ENCODE data around the gene CLIC3.

CLIC3 gene

DNA sequence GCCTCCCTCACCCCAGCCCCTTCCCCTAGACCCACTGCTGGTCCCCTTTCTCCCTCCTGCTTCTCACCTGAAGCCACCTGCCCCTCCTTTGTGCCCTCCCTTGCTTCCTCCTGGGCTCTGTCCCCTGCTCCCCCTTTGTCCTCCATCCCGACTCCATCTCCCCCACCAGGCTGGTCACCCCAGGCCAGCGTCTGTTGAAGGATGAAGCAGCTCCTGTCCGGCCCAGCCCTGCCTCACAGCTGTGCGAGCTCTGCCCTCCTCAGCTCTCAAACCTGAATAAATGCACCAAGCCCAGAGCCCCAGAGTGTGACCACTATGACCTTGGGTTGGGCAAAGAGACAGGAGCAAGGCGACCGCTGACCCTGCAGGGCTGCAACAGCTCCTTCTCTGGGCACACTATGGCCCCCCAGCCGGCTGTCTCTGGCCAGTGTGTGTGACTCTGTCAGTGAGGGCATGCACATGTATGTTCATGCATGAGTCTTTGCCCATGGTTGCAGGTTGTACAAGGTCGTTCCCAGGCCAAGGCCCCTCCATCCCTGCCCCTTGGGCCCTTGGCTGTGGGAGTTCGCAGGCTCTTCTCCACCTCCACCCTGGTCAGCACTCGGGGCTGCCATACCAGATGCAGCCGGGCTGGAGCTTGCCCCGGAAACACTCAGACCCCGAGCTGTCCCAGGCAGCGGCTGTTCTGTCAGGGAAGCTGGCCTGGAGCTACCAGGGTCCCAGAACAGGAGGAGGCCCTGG lies 41.0 kb downstream of the CLIC3 start:
- TF ChIP-seq, protein P1, sequence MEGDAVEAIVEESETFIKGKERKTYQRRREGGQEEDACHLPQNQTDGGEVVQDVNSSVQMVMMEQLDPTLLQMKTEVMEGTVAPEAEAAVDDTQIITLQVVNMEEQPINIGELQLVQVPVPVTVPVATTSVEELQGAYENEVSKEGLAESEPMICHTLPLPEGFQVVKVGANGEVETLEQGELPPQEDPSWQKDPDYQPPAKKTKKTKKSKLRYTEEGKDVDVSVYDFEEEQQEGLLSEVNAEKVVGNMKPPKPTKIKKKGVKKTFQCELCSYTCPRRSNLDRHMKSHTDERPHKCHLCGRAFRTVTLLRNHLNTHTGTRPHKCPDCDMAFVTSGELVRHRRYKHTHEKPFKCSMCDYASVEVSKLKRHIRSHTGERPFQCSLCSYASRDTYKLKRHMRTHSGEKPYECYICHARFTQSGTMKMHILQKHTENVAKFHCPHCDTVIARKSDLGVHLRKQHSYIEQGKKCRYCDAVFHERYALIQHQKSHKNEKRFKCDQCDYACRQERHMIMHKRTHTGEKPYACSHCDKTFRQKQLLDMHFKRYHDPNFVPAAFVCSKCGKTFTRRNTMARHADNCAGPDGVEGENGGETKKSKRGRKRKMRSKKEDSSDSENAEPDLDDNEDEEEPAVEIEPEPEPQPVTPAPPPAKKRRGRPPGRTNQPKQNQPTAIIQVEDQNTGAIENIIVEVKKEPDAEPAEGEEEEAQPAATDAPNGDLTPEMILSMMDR (IDR thresholded peaks at IDR 0.05; ENCODE audit: borderline replicate concordance, extremely low read depth, low read length, poor library complexity, severe bottlenecking), result no peak
- no peak for TF ChIP-seq EZH2 (IDR thresholded peaks at IDR 0.05; ENCODE audit: borderline replicate concordance, low read depth, low read length, severe bottlenecking)
- ATAC-seq (ENCODE audit: insufficient read depth, low read depth) (no peak), DNase-seq (no peak)
- no peaks in the 10 kb centered on the region for H3K79me2 ChIP-seq (ENCODE audit: insufficient read depth, low read length)
- no peaks in the 10 kb centered on the region for H3K9me3 ChIP-seq (ENCODE audit: insufficient read depth, low read length, severe bottlenecking)
- no peaks in the 10 kb centered on the region for H3K27me3 ChIP-seq (ENCODE audit: insufficient read depth, low read length, poor library complexity)
- H4K20me1 ChIP-seq (ENCODE audit: insufficient read depth, low read length), result no peaks in the 10 kb centered on the region
- no peaks in the 10 kb centered on the region for H3K36me3 ChIP-seq (ENCODE audit: insufficient read depth, low read length)
- no peak overlapping the region for H3K4me2 ChIP-seq (ENCODE audit: insufficient read depth, low read length)
- peaks cover 5% of the 10 kb centered on the region for H3K4me1 ChIP-seq (ENCODE audit: insufficient read depth, low read length)
- H3K27ac ChIP-seq (ENCODE audit: low read length), result no peak overlapping the region
- no peak overlapping the region for H3K9ac ChIP-seq (ENCODE audit: low read depth, low read length)
- no peak overlapping the region for H3K4me3 ChIP-seq (ENCODE audit: low read depth in 1 of 2, low read length in 2 of 2)
- no peak overlapping the region for H2AFZ ChIP-seq (ENCODE audit: low read depth, low read length)

GRCh38 chr9:136954270-136955083 lies 41.9 kb downstream of the CLIC3 start:
- no peak for ATAC-seq (ENCODE audit: insufficient read depth, low read depth)
- DNase-seq, result no peak
- H3K79me2 ChIP-seq (ENCODE audit: insufficient read depth, low read length), result no peaks in the 10 kb centered on the region
- H4K20me1 ChIP-seq (ENCODE audit: insufficient read depth, low read length), result no peaks in the 10 kb centered on the region
- H3K9me3 ChIP-seq (ENCODE audit: insufficient read depth, low read length, severe bottlenecking), result no peaks in the 10 kb centered on the region
- TF ChIP-seq, protein P1 (IDR thresholded peaks at IDR 0.05; ENCODE audit: borderline replicate concordance, extremely low read depth, low read length, poor library complexity, severe bottlenecking), result no peak
- no peak for TF ChIP-seq EZH2 (IDR thresholded peaks at IDR 0.05; ENCODE audit: borderline replicate concordance, low read depth, low read length, severe bottlenecking)
- no peaks in the 10 kb centered on the region for H3K36me3 ChIP-seq (ENCODE audit: insufficient read depth, low read length)
- peaks cover 10% of the 10 kb centered on the region for H3K4me1 ChIP-seq (ENCODE audit: insufficient read depth, low read length)
- H3K9ac ChIP-seq (ENCODE audit: low read depth, low read length), result no peak overlapping the region
- no peaks in the 10 kb centered on the region for H3K27me3 ChIP-seq (ENCODE audit: insufficient read depth, low read length, poor library complexity)
- H3K27ac ChIP-seq (ENCODE audit: low read length), result no peak overlapping the region
- no peak overlapping the region for H3K4me2 ChIP-seq (ENCODE audit: insufficient read depth, low read length)
- H3K4me3 ChIP-seq (ENCODE audit: low read depth in 1 of 2, low read length in 2 of 2), result no peak overlapping the region
- H2AFZ ChIP-seq (ENCODE audit: low read depth, low read length), result no peak overlapping the region

GRCh38 chr9:136953771-136954269 lies 42.5 kb downstream of the CLIC3 start:
- H3K36me3 ChIP-seq (ENCODE audit: insufficient read depth, low read length), result no peaks in the 10 kb centered on the region
- H3K4me3 ChIP-seq (ENCODE audit: low read depth in 1 of 2, low read length in 2 of 2), result no peak overlapping the region
- TF ChIP-seq EZH2 (IDR thresholded peaks at IDR 0.05; ENCODE audit: borderline replicate concordance, low read depth, low read length, severe bottlenecking), result no peak
- TF ChIP-seq, protein P1 (IDR thresholded peaks at IDR 0.05; ENCODE audit: borderline replicate concordance, extremely low read depth, low read length, poor library complexity, severe bottlenecking), result no peak
- H3K4me1 ChIP-seq (ENCODE audit: insufficient read depth, low read length), result peaks cover 17% of the 10 kb centered on the region
- no peak for DNase-seq
- no peaks in the 10 kb centered on the region for H3K9me3 ChIP-seq (ENCODE audit: insufficient read depth, low read length, severe bottlenecking)
- no peaks in the 10 kb centered on the region for H4K20me1 ChIP-seq (ENCODE audit: insufficient read depth, low read length)
- H2AFZ ChIP-seq (ENCODE audit: low read depth, low read length), result no peak overlapping the region
- H3K79me2 ChIP-seq (ENCODE audit: insufficient read depth, low read length), result no peaks in the 10 kb centered on the region
- no peak overlapping the region for H3K27ac ChIP-seq (ENCODE audit: low read length)
- no peak overlapping the region for H3K9ac ChIP-seq (ENCODE audit: low read depth, low read length)
- H3K4me2 ChIP-seq (ENCODE audit: insufficient read depth, low read length), result no peak overlapping the region
- H3K27me3 ChIP-seq (ENCODE audit: insufficient read depth, low read length, poor library complexity), result no peaks in the 10 kb centered on the region
- no peak for ATAC-seq (ENCODE audit: insufficient read depth, low read depth)

All from DND-41 (cell line).